Measurements from ENCODE around the gene RBM5.
"Not testable (repeated sequence)": the region's sequence is repeated elsewhere in the genome, so short reads cannot be mapped to it uniquely, and the experiment has no call there.

Gene RBM5

GRCh38 chr3:50078622-50079021, 10.1 kb upstream of the RBM5 start:
- no peak for DNase-seq (ENCODE audit: low spot score)
- no peak for TF ChIP-seq CTCF (IDR thresholded peaks at IDR 0.05)
- Histone ChIP-seq H3K4me3 (no peak overlapping the region), H3K27ac (no peak overlapping the region)

- not testable (repeated sequence) for H3K27ac ChIP-seq; H3K4me3 ChIP-seq; DNase-seq (ENCODE audit: low spot score)
Measured at GRCh38 chr3:50084951-50085350, 3.8 kb upstream of the RBM5 start.

- no peak for TF ChIP-seq CTCF (IDR thresholded peaks at IDR 0.05)
- no peak for DNase-seq (ENCODE audit: low spot score)
- Histone ChIP-seq H3K27ac (peak overlapping the region; percentile 94 to 98), H3K4me3 (peak overlapping the region; percentile 87)
Measured at GRCh38 chr3:50089609-50089945, 858 bp downstream of the RBM5 start.

- DNase-seq (ENCODE audit: low spot score) = no peak
- peak overlapping the region; percentile 87 for H3K4me3 ChIP-seq
- no peak overlapping the region for H3K27ac ChIP-seq
- TF ChIP-seq CTCF (IDR thresholded peaks at IDR 0.05) = no peak
Measured at GRCh38 chr3:50090984-50091383, 2.3 kb downstream of the RBM5 start.

GRCh38 chr3:50095352-50095998, 6.8 kb downstream of the RBM5 start:
- Histone ChIP-seq H3K27ac (no peak overlapping the region), H3K4me3 (no peak overlapping the region)
- no peak for TF ChIP-seq CTCF (IDR thresholded peaks at IDR 0.05)
- DNase-seq (ENCODE audit: low spot score) = no peak

- DNase-seq (ENCODE audit: low spot score) = no peak
- Histone ChIP-seq H3K4me3 (no peak overlapping the region), H3K27ac (no peak overlapping the region)
- no peak for TF ChIP-seq CTCF (IDR thresholded peaks at IDR 0.05)
Measured at GRCh38 chr3:50100386-50100785, 11.7 kb downstream of the RBM5 start.

GRCh38 chr3:50100956-50101845, 12.5 kb downstream of the RBM5 start:
- DNase-seq (ENCODE audit: low spot score) = no peak
- Histone ChIP-seq H3K4me3 (no peak overlapping the region), H3K27ac (no peak overlapping the region)
- TF ChIP-seq CTCF (IDR thresholded peaks at IDR 0.05) = no peak

Measured in coronary artery (tissue), 2 donors.